WTC11 (cell line): ENCODE measurements around the gene C6orf163. TPM values are rescaled to one million over a fixed set of nuclear protein-coding genes. Genes with fewer than 3 reads are reported as not detected.

Experiments
- ATAC-seq: fragments of 200-7000 bp; cut with Tn5 transposase; 2 replicates; pipeline ENCODE4 v1.10.0; 2021; ENCODE audit warnings: mild to moderate bottlenecking, moderate library complexity
- CTCF ChIA-PET: fragments of 300-600 bp; sonication (Branson Sonifier 250); formaldehyde crosslinking; loops from one replicate; lab custom pipeline; 2021; ENCODE audit warnings: antibody characterized with exemption; lab: Charles Lee
- POLR2A ChIA-PET: fragments of 350-600 bp; sonication (Branson Sonifier 250); formaldehyde crosslinking; loops from one replicate; lab custom pipeline; 2021; ENCODE audit warnings: antibody characterized with exemption; lab: Charles Lee
- DNase-seq: peaks from one replicate; pipeline ENCODE4 v3.0.0; 2021; ENCODE audit warnings: low spot score
- H3K27ac Mint-ChIP-seq: 2 replicates; pipeline ENCODE4 v1.8.0; 2021; ENCODE audit warnings: mixed read lengths
- H3K27me3 Mint-ChIP-seq: 2 replicates; pipeline ENCODE4 v1.8.0; 2021; ENCODE audit warnings: low read depth, mild to moderate bottlenecking, moderate library complexity, mixed read lengths
- H3K36me3 Mint-ChIP-seq: 2 replicates; pipeline ENCODE4 v1.8.0; 2021; ENCODE audit warnings: mixed read lengths
- H3K4me1 Mint-ChIP-seq: 2 replicates; pipeline ENCODE4 v1.8.0; 2022; ENCODE audit warnings: mixed read lengths
- H3K4me3 Mint-ChIP-seq: 2 replicates; pipeline ENCODE4 v1.8.0; 2021; ENCODE audit warnings: mild to moderate bottlenecking, moderate library complexity, mixed read lengths
- H3K9me3 Mint-ChIP-seq: 2 replicates; pipeline ENCODE4 v1.8.0; 2021; ENCODE audit warnings: mixed read lengths
- CREB1 ChIP-seq: sonication (generic); formaldehyde crosslinking; IDR thresholded peaks from 2 replicates; pipeline ENCODE4 v1.8.0; 2023; ENCODE audit warnings: mild to moderate bottlenecking, missing genetic modification reagents
- JUN ChIP-seq: sonication (generic); formaldehyde crosslinking; IDR thresholded peaks from 2 replicates; pipeline ENCODE4 v1.8.0; 2023; ENCODE audit warnings: mild to moderate bottlenecking, missing genetic modification reagents
- NFATC4 ChIP-seq: fragments of 250-450 bp; sonication (Bioruptor Pico); IDR thresholded peaks from 2 replicates; pipeline ENCODE4 v1.9.0; 2021; ENCODE audit warnings: mild to moderate bottlenecking
- OVOL2 ChIP-seq: fragments of 250-450 bp; sonication (Bioruptor Pico); IDR thresholded peaks from 2 replicates; pipeline ENCODE4 v1.9.0; 2021; ENCODE audit warnings: mild to moderate bottlenecking, borderline replicate concordance
- RELA ChIP-seq: sonication (generic); formaldehyde crosslinking; IDR thresholded peaks from 2 replicates; pipeline ENCODE4 v1.8.1; 2022; ENCODE audit warnings: missing genetic modification reagents, mild to moderate bottlenecking, borderline replicate concordance
- SMAD4 ChIP-seq: sonication (generic); formaldehyde crosslinking; IDR thresholded peaks from 2 replicates; pipeline ENCODE4 v1.8.0; 2022; ENCODE audit warnings: mild to moderate bottlenecking, missing genetic modification reagents
- SP1 ChIP-seq: sonication (generic); formaldehyde crosslinking; conservative IDR thresholded peaks from 2 replicates; pipeline ENCODE4 v1.8.1; 2022; ENCODE audit warnings: missing genetic modification reagents
- USF2 ChIP-seq: sonication (generic); formaldehyde crosslinking; IDR thresholded peaks from 2 replicates; pipeline ENCODE4 v1.8.1; 2023; ENCODE audit warnings: mild to moderate bottlenecking, missing genetic modification reagents, moderate library complexity
- ZNF219 ChIP-seq: sonication (generic); formaldehyde crosslinking; IDR thresholded peaks from 2 replicates; pipeline ENCODE4 v1.8.0; 2023; ENCODE audit warnings: missing genetic modification reagents, mild to moderate bottlenecking, borderline replicate concordance
- ZNF232 ChIP-seq: sonication (generic); formaldehyde crosslinking; IDR thresholded peaks from 2 replicates; pipeline ENCODE4 v1.8.0; 2022; ENCODE audit warnings: mild to moderate bottlenecking, missing genetic modification reagents
- ZNF263 ChIP-seq: sonication (generic); formaldehyde crosslinking; IDR thresholded peaks from 2 replicates; pipeline ENCODE4 v1.8.1; 2022; ENCODE audit warnings: low read depth, mild to moderate bottlenecking, moderate library complexity, missing genetic modification reagents
- ZNF396 ChIP-seq: fragments of 250-450 bp; sonication (Bioruptor Pico); IDR thresholded peaks from 2 replicates; pipeline ENCODE4 v1.8.0; 2021; ENCODE audit warnings: mild to moderate bottlenecking, moderate library complexity, borderline replicate concordance
- total RNA-seq: library from RNA; stranded (reverse); gene quantifications from 3 replicates; pipeline ENCODE4 v1.2.3, GENCODE V29; 2021
- TF ChIP-seq, protein P1 (sequence below): sonication (generic); formaldehyde crosslinking; IDR thresholded peaks from 2 replicates; pipeline ENCODE4 v1.8.0; 2022; ENCODE audit warnings: mild to moderate bottlenecking, missing genetic modification reagents
- TF ChIP-seq, protein P2 (sequence below): sonication (generic); formaldehyde crosslinking; IDR thresholded peaks from 2 replicates; pipeline ENCODE4 v1.8.1; 2023; ENCODE audit warnings: mild to moderate bottlenecking, missing genetic modification reagents
- TF ChIP-seq, protein P3 (sequence below): sonication (generic); formaldehyde crosslinking; IDR thresholded peaks from 2 replicates; pipeline ENCODE4 v1.8.0; 2023; ENCODE audit warnings: missing genetic modification reagents, mild to moderate bottlenecking, borderline replicate concordance
- TF ChIP-seq, protein P4 (sequence below): fragments of 250-450 bp; sonication (Bioruptor Pico); IDR thresholded peaks from 2 replicates; pipeline ENCODE4 v1.9.0; 2021; ENCODE audit warnings: moderate library complexity, mild to moderate bottlenecking, inconsistent platforms, borderline replicate concordance
- TF ChIP-seq, protein P5 (sequence below): sonication (generic); formaldehyde crosslinking; IDR thresholded peaks from 2 replicates; pipeline ENCODE4 v1.8.1; 2022; ENCODE audit warnings: missing genetic modification reagents, borderline replicate concordance

Gene C6orf163
- total RNA-seq, 1 experiment from 2014 or later: 2.0 TPM

DNA sequence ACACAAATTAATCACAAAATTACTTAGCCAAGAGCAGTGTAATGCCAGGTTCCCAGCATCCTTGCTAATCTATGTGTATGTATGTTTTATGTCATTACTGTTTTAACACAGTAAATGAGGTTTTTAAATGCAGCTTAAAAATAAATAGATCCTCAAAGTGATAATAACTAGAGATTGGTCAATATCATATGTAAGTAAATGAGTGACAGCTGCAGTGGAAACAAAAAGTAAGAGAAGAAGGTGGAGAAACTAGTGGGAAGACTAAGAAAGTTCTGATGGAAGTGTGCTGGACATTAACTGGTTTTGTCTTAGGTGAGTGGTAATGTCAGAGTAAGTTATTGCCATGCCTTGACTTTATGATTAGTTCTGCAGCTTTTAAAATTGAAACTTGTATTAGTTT lies 13.7 kb upstream of the C6orf163 start:
- ChIA-PET POLR2A (no interaction called here), CTCF (no interaction called here)
- Mint-ChIP-seq H3K4me3 (no peak overlapping the region), H3K36me3 (peaks cover 10% of the 10 kb centered on the region), H3K4me1 (peaks cover 34% of the 10 kb centered on the region), H3K27ac (no peak overlapping the region), H3K9me3 (peaks cover 7% of the 10 kb centered on the region), H3K27me3 (peaks cover 3% of the 10 kb centered on the region)
- ATAC-seq (no peak), DNase-seq (no peak)
- TF ChIP-seq, protein P1, sequence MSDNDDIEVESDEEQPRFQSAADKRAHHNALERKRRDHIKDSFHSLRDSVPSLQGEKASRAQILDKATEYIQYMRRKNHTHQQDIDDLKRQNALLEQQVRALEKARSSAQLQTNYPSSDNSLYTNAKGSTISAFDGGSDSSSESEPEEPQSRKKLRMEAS (CRISPR knock-in tag): no peak
- TF ChIP-seq, protein P2, sequence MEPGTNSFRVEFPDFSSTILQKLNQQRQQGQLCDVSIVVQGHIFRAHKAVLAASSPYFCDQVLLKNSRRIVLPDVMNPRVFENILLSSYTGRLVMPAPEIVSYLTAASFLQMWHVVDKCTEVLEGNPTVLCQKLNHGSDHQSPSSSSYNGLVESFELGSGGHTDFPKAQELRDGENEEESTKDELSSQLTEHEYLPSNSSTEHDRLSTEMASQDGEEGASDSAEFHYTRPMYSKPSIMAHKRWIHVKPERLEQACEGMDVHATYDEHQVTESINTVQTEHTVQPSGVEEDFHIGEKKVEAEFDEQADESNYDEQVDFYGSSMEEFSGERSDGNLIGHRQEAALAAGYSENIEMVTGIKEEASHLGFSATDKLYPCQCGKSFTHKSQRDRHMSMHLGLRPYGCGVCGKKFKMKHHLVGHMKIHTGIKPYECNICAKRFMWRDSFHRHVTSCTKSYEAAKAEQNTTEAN (CRISPR knock-in tag): no peak
- TF ChIP-seq RELA (CRISPR knock-in tag) (no peak), OVOL2 (CRISPR knock-in tag) (no peak), NFATC4 (CRISPR knock-in tag) (no peak), JUN (CRISPR knock-in tag) (no peak), ZNF263 (CRISPR knock-in tag) (no peak), ZNF219 (CRISPR knock-in tag) (no peak), ZNF232 (no peak), ZNF396 (no peak), CREB1 (CRISPR knock-in tag) (no peak), SMAD4 (CRISPR knock-in tag) (no peak)
- TF ChIP-seq, protein P3, sequence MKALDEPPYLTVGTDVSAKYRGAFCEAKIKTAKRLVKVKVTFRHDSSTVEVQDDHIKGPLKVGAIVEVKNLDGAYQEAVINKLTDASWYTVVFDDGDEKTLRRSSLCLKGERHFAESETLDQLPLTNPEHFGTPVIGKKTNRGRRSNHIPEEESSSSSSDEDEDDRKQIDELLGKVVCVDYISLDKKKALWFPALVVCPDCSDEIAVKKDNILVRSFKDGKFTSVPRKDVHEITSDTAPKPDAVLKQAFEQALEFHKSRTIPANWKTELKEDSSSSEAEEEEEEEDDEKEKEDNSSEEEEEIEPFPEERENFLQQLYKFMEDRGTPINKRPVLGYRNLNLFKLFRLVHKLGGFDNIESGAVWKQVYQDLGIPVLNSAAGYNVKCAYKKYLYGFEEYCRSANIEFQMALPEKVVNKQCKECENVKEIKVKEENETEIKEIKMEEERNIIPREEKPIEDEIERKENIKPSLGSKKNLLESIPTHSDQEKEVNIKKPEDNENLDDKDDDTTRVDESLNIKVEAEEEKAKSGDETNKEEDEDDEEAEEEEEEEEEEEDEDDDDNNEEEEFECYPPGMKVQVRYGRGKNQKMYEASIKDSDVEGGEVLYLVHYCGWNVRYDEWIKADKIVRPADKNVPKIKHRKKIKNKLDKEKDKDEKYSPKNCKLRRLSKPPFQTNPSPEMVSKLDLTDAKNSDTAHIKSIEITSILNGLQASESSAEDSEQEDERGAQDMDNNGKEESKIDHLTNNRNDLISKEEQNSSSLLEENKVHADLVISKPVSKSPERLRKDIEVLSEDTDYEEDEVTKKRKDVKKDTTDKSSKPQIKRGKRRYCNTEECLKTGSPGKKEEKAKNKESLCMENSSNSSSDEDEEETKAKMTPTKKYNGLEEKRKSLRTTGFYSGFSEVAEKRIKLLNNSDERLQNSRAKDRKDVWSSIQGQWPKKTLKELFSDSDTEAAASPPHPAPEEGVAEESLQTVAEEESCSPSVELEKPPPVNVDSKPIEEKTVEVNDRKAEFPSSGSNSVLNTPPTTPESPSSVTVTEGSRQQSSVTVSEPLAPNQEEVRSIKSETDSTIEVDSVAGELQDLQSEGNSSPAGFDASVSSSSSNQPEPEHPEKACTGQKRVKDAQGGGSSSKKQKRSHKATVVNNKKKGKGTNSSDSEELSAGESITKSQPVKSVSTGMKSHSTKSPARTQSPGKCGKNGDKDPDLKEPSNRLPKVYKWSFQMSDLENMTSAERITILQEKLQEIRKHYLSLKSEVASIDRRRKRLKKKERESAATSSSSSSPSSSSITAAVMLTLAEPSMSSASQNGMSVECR: no peak
- TF ChIP-seq, protein P4, sequence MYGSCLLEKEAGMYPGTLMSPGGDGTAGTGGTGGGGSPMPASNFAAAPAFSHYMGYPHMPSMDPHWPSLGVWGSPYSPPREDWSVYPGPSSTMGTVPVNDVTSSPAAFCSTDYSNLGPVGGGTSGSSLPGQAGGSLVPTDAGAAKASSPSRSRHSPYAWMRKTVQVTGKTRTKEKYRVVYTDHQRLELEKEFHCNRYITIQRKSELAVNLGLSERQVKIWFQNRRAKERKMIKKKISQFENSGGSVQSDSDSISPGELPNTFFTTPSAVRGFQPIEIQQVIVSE: no peak

GRCh38 chr6:87333033-87333432 lies 11.6 kb upstream of the C6orf163 start:
- CTCF ChIA-PET: no interaction called here

More at GRCh38 chr6:87333033-87333432, 11.6 kb upstream of the C6orf163 start:
- Mint-ChIP-seq H3K27me3 (no peaks in the 10 kb centered on the region), H3K27ac (peak overlapping the region; percentile 34; the same call in 1 of the 2 replicates), H3K9me3 (0 out of 2 replicates have a peak, but pooled peaks cover under 1% of the 10 kb centered on the region), H3K4me1 (peaks cover 37% of the 10 kb centered on the region), H3K4me3 (no peak overlapping the region), H3K36me3 (peaks cover 3% of the 10 kb centered on the region; the same call in 1 of the 2 replicates)
- DNase-seq (no peak), ATAC-seq (peak; percentile 60)
- TF ChIP-seq, protein P1 (CRISPR knock-in tag): no peak
- TF ChIP-seq, protein P2 (CRISPR knock-in tag): no peak
- TF ChIP-seq, protein P5, sequence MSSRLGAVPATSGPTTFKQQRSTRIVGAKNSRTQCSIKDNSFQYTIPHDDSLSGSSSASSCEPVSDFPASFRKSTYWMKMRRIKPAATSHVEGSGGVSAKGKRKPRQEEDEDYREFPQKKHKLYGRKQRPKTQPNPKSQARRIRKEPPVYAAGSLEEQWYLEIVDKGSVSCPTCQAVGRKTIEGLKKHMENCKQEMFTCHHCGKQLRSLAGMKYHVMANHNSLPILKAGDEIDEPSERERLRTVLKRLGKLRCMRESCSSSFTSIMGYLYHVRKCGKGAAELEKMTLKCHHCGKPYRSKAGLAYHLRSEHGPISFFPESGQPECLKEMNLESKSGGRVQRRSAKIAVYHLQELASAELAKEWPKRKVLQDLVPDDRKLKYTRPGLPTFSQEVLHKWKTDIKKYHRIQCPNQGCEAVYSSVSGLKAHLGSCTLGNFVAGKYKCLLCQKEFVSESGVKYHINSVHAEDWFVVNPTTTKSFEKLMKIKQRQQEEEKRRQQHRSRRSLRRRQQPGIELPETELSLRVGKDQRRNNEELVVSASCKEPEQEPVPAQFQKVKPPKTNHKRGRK (CRISPR knock-in tag): no peak
- TF ChIP-seq USF2 (CRISPR knock-in tag): peak; percentile 41; the same call in 1 of the 2 replicates
- TF ChIP-seq SP1 (CRISPR knock-in tag): no peak
- POLR2A ChIA-PET: no interaction called here
